Chondrocyte (in vitro differentiated cells): ENCODE results near the gene CD247. TPM values are rescaled to one million over a fixed set of nuclear protein-coding genes. Genes with fewer than 3 reads are reported as not detected.

Source experiments
- DNase-seq: peaks from one replicate; pipeline ENCODE4 v3.0.0; 2021; ENCODE audit warnings: mixed read lengths, low spot score
- H3K27ac Mint-ChIP-seq: one replicate; pipeline ENCODE4 v1.8.0; 2021; ENCODE audit warnings: mild to moderate bottlenecking, moderate library complexity, mixed read lengths; ENCODE audit not compliant: unreplicated experiment
- H3K27me3 Mint-ChIP-seq: 2 replicates; pipeline ENCODE4 v1.8.0; 2021; ENCODE audit warnings: low read depth, mixed read lengths
- H3K36me3 Mint-ChIP-seq: 2 replicates; pipeline ENCODE4 v1.8.0; 2021; ENCODE audit warnings: low read depth, mixed read lengths
- H3K4me1 Mint-ChIP-seq: 2 replicates; pipeline ENCODE4 v1.8.0; 2021; ENCODE audit warnings: low read depth, mild to moderate bottlenecking, mixed read lengths
- H3K4me3 Mint-ChIP-seq: one replicate; pipeline ENCODE4 v1.8.0; 2021; ENCODE audit warnings: mild to moderate bottlenecking, moderate library complexity, mixed read lengths; ENCODE audit not compliant: unreplicated experiment
- H3K9me3 Mint-ChIP-seq: 2 replicates; pipeline ENCODE4 v1.8.0; 2021; ENCODE audit warnings: low read depth, mixed read lengths
- CTCF ChIP-seq: fragments of 200-600 bp; sonication (generic); IDR thresholded peaks from 2 replicates; pipeline ENCODE4 v1.5.0; 2021; ENCODE audit warnings: antibody characterized with exemption, mild to moderate bottlenecking, moderate library complexity
- total RNA-seq: library from RNA; stranded (reverse); gene quantifications from 3 replicates; pipeline ENCODE4 v1.2.1, GENCODE V29; 2021

The CD247 gene
- total RNA-seq, 1 donor from 2014 or later = not detected

- no peak overlapping the region for H3K27ac Mint-ChIP-seq
- no peaks in the 10 kb centered on the region for H3K9me3 Mint-ChIP-seq
- H3K36me3 Mint-ChIP-seq = no peaks in the 10 kb centered on the region
- DNase-seq = no peak
- H3K27me3 Mint-ChIP-seq = peaks cover 31% of the 10 kb centered on the region
- H3K4me1 Mint-ChIP-seq = no peaks in the 10 kb centered on the region
- H3K4me3 Mint-ChIP-seq = no peak overlapping the region
- TF ChIP-seq CTCF = no peak
These were observed 8.1 kb downstream of the CD247 start for GRCh38 chr1:167510244-167510643.

GRCh38 chr1:167509587-167509986 lies 8.7 kb downstream of the CD247 start:
- Mint-ChIP-seq H3K4me1 (no peaks in the 10 kb centered on the region), H3K27ac (no peak overlapping the region), H3K36me3 (no peaks in the 10 kb centered on the region), H3K9me3 (no peaks in the 10 kb centered on the region), H3K27me3 (peaks cover 34% of the 10 kb centered on the region), H3K4me3 (no peak overlapping the region)
- no peak for DNase-seq
- TF ChIP-seq CTCF = no peak

GRCh38 chr1:167507719-167508118 lies 10.6 kb downstream of the CD247 start:
- no peak overlapping the region for H3K4me3 Mint-ChIP-seq
- H3K27me3 Mint-ChIP-seq = peaks cover 49% of the 10 kb centered on the region
- H3K36me3 Mint-ChIP-seq = no peaks in the 10 kb centered on the region
- no peaks in the 10 kb centered on the region for H3K4me1 Mint-ChIP-seq
- TF ChIP-seq CTCF = no peak
- DNase-seq = no peak
- H3K27ac Mint-ChIP-seq = no peak overlapping the region
- no peaks in the 10 kb centered on the region for H3K9me3 Mint-ChIP-seq

- no peak overlapping the region for H3K4me3 Mint-ChIP-seq
- no peaks in the 10 kb centered on the region for H3K4me1 Mint-ChIP-seq
- H3K27me3 Mint-ChIP-seq = peaks cover 39% of the 10 kb centered on the region
- DNase-seq = no peak
- no peak for TF ChIP-seq CTCF
- H3K27ac Mint-ChIP-seq = no peak overlapping the region
- no peaks in the 10 kb centered on the region for H3K36me3 Mint-ChIP-seq
- H3K9me3 Mint-ChIP-seq = no peaks in the 10 kb centered on the region
These were observed 13.9 kb downstream of the CD247 start for GRCh38 chr1:167504467-167504827.

- DNase-seq = no peak
- Mint-ChIP-seq H3K9me3 (no peaks in the 10 kb centered on the region), H3K27ac (no peak overlapping the region), H3K27me3 (peaks cover 39% of the 10 kb centered on the region), H3K4me3 (no peak overlapping the region), H3K36me3 (no peaks in the 10 kb centered on the region), H3K4me1 (no peaks in the 10 kb centered on the region)
- TF ChIP-seq CTCF = no peak
These were observed 14.5 kb downstream of the CD247 start for GRCh38 chr1:167503626-167504466.
